GM19468 (cell line): ENCODE results near the gene WAS.
"Not testable (repeated sequence)": the region's sequence is repeated elsewhere in the genome, so short reads cannot be mapped to it uniquely, and the experiment has no call there.

ENCODE experiments used
- ATAC-seq: cut with Tn5 transposase; IDR thresholded peaks from one replicate; pipeline ENCODE4 v1.9.1; 2021; ENCODE audit warnings: mild to moderate bottlenecking, moderate library complexity, moderate number of reproducible peaks; ENCODE audit not compliant: unreplicated experiment; ENCODE audit errors: extremely low read depth

WAS gene

GRCh38 chrX:48682795-48683194 is 804 bp upstream of the WAS start:
- ATAC-seq: not testable (repeated sequence)

- no peak for ATAC-seq
These were observed 535 bp downstream of the WAS start for GRCh38 chrX:48684134-48684533.

- ATAC-seq: no peak
These were observed 1.8 kb downstream of the WAS start for GRCh38 chrX:48685416-48685815.

GRCh38 chrX:48688531-48689150 is 5.0 kb downstream of the WAS start:
- ATAC-seq: no peak

- no peak for ATAC-seq
These were observed 5.8 kb downstream of the WAS start for GRCh38 chrX:48689208-48689920.

- ATAC-seq: not testable (repeated sequence)
These were observed 8.1 kb downstream of the WAS start for GRCh38 chrX:48691746-48692145.

GRCh38 chrX:48694776-48695533 is 11.4 kb downstream of the WAS start:
- no peak for ATAC-seq

- no peak for ATAC-seq
These were observed 11.9 kb downstream of the WAS start for GRCh38 chrX:48695534-48695896.

GRCh38 chrX:48695925-48696300 is 12.3 kb downstream of the WAS start:
- ATAC-seq: no peak

GRCh38 chrX:48696301-48696908 is 12.8 kb downstream of the WAS start, which contains the start of gene SUV39H1:
TSS of gene SUV39H1 (plus strand) at chrX:48696734. CDS start at chrX:48696785, 51 bp downstream.
- ATAC-seq: peak; percentile 75

- ATAC-seq: no peak
These were observed 13.5 kb downstream of the WAS start for GRCh38 chrX:48696909-48697727.

GRCh38 chrX:48698306-48698705 is 14.7 kb downstream of the WAS start:
- no peak for ATAC-seq

GRCh38 chrX:48700246-48700645 is 16.6 kb downstream of the WAS start:
- ATAC-seq: no peak

- ATAC-seq: no peak
These were observed 17.5 kb downstream of the WAS start for GRCh38 chrX:48700951-48701653.

- ATAC-seq: no peak
These were observed 18.4 kb downstream of the WAS start for GRCh38 chrX:48702032-48702431.

GRCh38 chrX:48702716-48703115 is 19.1 kb downstream of the WAS start:
- ATAC-seq: no peak

- no peak for ATAC-seq
These were observed 19.6 kb downstream of the WAS start for GRCh38 chrX:48703228-48703627.

GRCh38 chrX:48703642-48704481 is 20.3 kb downstream of the WAS start:
- ATAC-seq: no peak

- ATAC-seq: no peak
These were observed 22.3 kb downstream of the WAS start for GRCh38 chrX:48705871-48706270.
